Measurements from ENCODE around the gene SAE1.
"Not testable (repeated sequence)": the region's sequence is repeated elsewhere in the genome, so short reads cannot be mapped to it uniquely, and the experiment has no call there.

Gene SAE1

GRCh38 chr19:47130120-47130588, 481 bp upstream of the SAE1 start:
- no peak for DNase-seq (ENCODE audit: low read depth)

DNA sequence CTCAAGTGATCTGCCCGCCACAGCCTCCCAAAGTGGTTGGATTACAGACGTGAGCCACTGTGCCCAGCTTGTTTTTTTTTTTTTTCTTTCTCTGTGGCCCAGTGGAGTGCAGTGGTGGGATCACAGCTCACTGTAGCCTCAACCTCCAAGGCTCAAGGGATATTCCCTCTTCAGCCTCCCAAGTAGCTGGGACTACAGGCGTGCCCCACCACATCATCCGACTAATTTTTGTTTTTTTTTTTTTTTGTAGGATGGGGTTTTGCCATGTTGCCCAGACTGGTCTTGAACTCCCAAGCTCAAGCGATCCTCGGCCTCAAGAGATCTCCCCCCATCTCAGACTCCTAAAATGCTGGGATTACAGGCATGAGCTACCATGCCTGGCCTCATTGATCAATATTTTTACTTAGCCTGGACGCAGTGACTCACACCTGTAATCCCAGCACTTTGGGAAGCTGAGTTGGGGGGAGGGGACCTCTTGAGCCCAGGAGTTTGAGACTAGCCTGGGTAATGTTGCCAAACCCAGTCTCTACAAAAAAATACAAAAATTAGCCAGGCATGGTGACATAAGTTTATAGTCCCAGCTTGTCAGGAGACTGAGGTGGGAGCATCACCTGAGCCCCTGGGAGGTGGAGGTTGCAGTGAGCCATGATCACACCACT, 1.7 kb downstream of the SAE1 start:
- no peak for DNase-seq (ENCODE audit: low read depth)

DNA sequence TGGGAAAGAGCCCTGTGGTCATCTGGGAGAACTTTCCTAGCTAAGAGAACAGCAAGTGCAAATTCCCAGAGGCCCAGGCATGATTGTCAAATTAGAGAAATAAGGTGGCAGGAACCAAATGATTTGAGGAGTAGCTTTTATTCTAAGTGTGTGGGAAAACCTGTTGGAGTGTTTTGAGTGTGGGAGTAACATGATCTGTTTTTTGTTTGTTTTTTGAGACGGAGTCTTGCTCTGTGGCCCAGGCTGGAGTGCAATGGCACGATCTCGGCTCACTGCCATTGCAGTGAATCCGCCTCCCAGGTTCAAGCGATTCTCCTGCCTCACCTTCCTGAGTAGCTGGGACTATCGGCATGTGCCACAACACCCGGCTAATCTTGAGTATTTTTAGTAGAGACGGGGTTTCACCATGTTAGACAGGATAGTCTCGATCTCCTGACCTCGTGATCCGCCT, 2.4 kb downstream of the SAE1 start:
- DNase-seq (ENCODE audit: low read depth) = no peak

- DNase-seq (ENCODE audit: low read depth) = no peak
These were observed 3.9 kb downstream of the SAE1 start for GRCh38 chr19:47134545-47134944.

GRCh38 chr19:47135156-47135555, 4.5 kb downstream of the SAE1 start:
- DNase-seq (ENCODE audit: low read depth) = no peak

DNA sequence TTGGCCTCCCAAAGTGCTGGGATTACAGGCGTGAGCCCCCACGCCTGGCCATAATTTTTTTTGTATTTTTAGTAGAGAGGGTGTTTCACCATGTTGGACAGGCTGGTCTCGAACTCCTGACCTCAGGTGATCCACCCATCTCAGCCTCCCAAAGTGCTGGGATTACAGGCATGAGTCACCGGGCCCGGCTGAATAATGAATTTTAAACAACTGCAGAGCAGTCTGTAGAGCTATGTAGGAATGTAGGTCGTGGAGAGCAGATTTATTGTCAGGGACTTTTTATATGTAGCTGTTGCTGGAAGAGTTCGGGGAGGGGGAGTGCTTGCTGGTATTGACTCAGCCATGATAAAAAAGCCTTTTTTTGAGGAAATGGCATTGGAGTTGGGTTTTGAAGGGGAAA, 10.6 kb downstream of the SAE1 start:
- not testable (repeated sequence) for DNase-seq (ENCODE audit: low read depth)

DNA sequence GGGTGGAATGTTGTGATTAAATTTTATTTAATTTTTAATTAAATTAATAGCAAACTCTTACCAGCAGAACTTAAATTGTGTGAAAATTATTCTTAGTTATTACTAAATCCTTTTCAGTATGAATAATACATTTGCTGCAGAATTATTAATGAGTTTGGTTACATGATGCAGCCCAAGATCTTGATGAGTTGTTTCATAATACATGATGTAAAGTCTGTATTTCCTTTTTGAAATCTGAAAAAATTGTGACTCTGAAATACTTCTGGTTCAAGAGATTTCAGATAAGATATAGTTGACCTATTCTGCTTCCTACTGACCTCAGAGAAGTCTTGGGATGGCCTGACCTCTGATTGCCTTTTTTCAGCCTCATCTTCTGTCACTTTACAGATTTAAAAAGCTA, 11.1 kb downstream of the SAE1 start:
- no peak for DNase-seq (ENCODE audit: low read depth)

- no peak for DNase-seq (ENCODE audit: low read depth)
These were observed 12.1 kb downstream of the SAE1 start for GRCh38 chr19:47142779-47143178.

DNA sequence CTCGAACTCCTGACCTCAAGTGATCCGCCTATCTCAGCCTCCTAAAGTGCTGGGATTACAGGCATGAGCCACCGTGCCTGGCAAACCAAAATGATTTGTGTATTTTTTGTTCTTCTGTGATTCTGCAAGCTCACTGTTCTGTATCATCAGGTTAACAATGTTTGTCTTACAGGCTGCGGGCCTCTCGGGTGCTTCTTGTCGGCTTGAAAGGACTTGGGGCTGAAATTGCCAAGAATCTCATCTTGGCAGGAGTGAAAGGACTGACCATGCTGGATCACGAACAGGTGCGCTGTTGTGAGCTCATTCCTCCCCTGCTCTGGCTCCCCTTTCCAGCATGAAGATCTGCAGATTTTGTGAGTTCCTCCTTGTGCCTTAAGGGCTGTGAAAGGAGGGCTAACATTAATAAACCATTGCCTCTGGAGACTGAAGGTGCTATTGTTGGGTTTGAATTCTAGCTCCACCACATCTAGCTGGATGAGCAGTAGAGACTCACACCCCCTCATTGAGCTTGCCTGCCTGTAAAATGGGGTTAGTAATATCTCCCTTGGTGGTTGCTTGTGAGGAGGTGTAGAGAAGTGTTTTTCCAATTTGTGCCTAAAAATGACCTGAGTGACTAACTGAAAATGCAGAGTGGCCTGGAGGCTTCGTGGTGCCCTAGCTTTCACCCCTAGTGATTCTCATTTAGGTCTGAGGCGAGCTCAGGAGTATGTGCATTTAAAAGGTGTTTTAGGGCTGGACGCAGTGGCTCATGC, 12.9 kb downstream of the SAE1 start:
- no peak for DNase-seq (ENCODE audit: low read depth)

DNA sequence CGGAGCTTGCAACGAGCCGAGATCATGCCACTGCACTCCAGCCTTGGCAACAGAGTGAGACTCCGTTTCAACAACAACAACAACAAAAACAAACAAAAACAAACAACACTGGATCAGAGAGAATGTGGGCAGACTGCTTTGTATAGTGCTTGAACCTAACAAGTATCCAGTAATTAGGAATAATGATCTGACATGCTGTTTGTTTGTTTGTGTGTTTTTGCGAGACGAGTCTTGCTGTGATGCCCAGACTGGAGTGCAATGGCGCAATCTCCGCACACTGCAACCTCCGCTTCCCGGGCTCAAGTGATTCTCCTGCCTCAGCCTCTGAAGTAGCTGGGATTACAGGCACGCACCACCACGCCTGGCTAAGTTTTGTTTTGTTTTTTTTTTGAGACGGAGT, 14.0 kb downstream of the SAE1 start:
- DNase-seq (ENCODE audit: low read depth) = no peak

- DNase-seq (ENCODE audit: low read depth) = no peak
These were observed 15.2 kb downstream of the SAE1 start for GRCh38 chr19:47145639-47146486.

GRCh38 chr19:47146920-47147319, 16.3 kb downstream of the SAE1 start:
- no peak for DNase-seq (ENCODE audit: low read depth)

DNA sequence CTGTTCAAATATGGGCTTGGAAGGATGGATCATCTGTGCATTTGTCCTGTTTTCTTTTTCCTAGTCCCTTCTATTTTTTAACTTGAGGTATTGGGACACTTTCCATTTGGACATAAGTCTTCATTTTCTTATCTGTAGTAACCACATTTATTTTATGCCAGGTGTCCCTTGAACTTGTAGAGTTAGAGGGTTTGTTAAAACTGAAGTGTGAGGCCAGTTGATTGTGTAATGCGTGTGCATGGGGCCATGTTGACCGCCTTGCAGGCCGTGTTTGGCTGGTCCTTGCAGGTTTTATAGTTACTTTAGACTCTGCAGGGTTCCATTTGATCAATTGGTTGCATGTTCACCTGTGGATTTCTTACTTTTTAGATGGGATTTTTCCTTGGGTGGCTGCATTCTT, 21.0 kb downstream of the SAE1 start:
- no peak for DNase-seq (ENCODE audit: low read depth)

DNA sequence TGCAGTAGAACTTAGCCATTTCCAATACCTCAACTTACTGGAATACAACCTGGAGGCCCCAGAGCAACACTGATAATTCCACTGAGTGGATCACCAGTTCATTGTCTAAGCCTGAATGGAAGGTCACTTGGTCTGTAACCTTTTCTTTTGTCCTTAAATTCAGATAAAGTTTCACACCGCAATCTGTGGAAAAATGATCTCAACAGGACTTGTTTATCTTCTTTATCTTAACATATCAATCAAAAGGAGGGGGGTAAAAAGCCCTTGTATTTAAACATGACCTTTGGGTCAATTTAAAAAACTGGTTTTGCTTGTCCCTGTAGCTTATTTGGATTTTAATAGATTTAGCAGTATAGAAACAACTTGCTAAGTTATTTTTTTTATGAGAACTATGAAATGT, 21.6 kb downstream of the SAE1 start:
- no peak for DNase-seq (ENCODE audit: low read depth)

DNA sequence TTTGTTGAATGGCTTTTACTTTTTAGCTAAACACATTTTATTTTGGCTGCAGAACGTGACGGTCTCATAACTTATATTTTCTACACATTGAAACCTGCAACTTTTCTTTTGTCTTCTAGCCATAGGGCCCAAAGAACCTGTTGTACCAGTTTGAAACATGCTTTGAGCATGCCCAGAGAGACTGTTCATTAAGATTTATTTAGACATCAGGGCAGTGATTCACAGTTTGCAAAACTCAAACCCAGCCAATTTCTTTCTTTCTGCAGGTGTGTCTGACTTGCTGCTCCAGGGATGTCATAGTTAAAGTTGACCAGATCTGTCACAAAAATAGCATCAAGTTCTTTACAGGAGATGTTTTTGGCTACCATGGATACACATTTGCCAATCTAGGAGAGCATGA, 22.0 kb downstream of the SAE1 start:
- DNase-seq (ENCODE audit: low read depth) = no peak

DNA sequence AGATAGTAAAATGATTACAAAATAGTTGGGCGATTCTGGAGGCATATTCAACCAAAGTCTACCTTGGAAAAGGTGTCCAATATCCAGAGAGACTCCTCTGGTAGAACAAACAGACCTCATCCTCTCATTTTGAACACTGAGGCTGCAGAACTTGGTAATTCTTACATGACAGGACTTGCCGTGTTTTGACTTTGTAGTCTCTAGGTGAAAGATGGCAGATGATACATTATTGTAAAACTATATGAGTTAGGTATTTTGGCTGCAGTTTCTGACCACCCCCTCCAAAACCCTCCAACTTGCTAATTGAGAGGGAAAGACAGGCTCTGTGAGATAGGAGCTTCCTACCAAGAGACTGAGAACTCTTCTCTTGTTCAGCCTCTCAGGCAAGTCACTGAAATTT, 22.6 kb downstream of the SAE1 start:
- DNase-seq (ENCODE audit: low read depth) = no peak

GRCh38 chr19:47155148-47155547, 24.5 kb downstream of the SAE1 start:
- no peak for DNase-seq (ENCODE audit: low read depth)

DNA sequence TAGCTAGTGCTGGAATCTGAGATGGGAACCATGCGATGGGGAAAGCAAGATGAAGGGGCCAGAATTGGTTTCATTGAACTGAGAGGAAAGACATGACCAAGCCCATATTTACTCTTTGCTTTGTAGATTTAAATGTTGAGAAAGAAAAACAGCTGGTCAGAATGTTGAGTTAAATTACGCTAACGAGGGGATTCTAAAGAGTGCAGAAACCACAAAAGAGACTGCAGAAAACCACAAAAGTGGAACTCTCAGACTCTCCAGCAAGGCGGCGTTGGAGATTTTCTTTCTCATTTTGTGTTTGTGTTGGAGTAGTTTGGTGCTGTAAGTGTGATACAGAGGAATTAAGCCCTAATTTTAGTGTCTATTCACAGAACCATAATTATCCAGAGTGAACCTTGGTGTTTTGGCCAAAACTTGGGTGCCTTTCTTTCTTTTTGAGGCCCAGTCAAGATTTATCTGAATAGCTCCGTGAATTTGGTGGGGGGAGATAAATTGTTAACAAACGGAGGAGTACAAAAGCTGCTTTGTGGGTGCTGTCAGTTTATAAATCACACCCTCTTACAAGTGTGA, 26.3 kb downstream of the SAE1 start:
- no peak for DNase-seq (ENCODE audit: low read depth)

- DNase-seq (ENCODE audit: low read depth) = no peak
These were observed 27.0 kb downstream of the SAE1 start for GRCh38 chr19:47157431-47158321.

DNA sequence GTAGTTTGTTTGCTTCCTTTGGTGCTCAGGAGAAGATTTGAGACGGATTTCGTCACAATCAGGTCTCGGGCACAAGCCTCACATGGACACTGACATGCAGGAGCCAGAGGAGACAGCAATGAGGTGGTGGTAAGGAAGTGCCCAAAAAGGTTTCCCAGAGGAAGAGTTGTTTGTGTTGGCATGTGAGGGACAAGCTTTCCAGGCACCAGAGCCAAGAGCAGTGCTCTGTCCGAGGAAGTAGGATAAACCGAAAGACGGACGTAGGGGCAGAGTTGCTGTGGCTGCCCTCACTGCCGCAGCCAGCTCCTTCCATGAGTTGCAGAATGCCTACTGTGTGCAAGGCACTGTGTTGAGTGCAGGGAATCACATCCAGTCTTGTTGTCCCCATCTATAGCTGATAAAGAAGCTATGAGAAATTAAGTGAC, 27.7 kb downstream of the SAE1 start:
- no peak for DNase-seq (ENCODE audit: low read depth)

DNA sequence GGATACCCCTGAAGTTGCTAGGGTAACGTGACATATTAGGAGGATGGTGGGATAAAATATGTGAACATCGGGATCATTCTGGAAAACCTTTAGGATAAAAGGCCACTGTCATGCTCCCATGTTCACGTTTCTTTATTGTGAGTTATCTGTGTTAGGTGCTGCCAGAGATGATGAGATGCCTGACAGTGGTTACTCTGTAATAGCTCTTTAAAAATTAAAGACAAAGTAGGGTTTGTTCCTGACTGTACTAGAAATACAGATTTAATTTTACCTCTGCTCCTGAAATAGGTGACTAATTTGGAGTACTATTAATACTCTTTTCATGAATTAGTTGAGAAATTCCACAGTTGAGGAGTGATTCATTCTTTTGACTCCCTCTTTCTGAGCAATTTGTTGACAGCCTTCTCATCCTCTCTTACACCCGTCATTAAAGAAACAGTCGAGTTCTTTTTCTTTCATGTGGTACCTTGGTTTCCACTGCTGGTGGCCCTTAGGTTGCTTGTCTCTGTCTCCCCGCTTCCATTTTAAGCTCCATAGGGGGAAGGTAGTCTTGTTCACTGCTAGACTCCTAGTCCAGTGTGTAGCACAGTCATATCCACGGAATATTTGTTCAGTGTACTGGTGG, 28.4 kb downstream of the SAE1 start:
- DNase-seq (ENCODE audit: low read depth) = no peak

All from activated T-cell treated with anti-CD3 and anti-CD28 coated beads for 48 hours (primary cell).